Measurements from ENCODE around the gene CCR5. TPM values are rescaled to one million over a fixed set of nuclear protein-coding genes. Genes with fewer than 3 reads are reported as not detected.
"Not testable (repeated sequence)": the region's sequence is repeated elsewhere in the genome, so short reads cannot be mapped to it uniquely, and the experiment has no call there.

Gene CCR5
- 0.49 TPM for total RNA-seq
- long read RNA-seq, result 0 reads

- intact Hi-C loops (cut with DNase I), result loop anchor here (5.0 kb wide), 1 partner anchor 284 kb away; no protein-coding TSS in a partner anchor
- no peak for ATAC-seq
- no peak for DNase-seq (ENCODE audit: missing footprints)
These were observed at the start of gene CCR5 for GRCh38 chr3:46370839-46371518. Gene CCR5 (plus strand): TSS chr3:46370946. CDS start chr3:46372903, 1,957 bp downstream.

GRCh38 chr3:46321461-46322104 lies 49.2 kb upstream of the CCR5 start:
- DNase-seq (ENCODE audit: missing footprints), result no peak
- no peak for ATAC-seq

GRCh38 chr3:46324036-46324435 lies 46.7 kb upstream of the CCR5 start:
- DNase-seq (ENCODE audit: missing footprints), result no peak
- ATAC-seq, result no peak
- intact Hi-C loops (cut with DNase I), result no loop called here

More at GRCh38 chr3:46321461-46322104, 49.2 kb upstream of the CCR5 start:
- intact Hi-C loops (cut with DNase I), result no loop called here

GRCh38 chr3:46325645-46326300 lies 45.0 kb upstream of the CCR5 start:
- DNase-seq (ENCODE audit: missing footprints) (no peak), ATAC-seq (no peak)
- intact Hi-C loops (cut with DNase I), result no loop called here

- ATAC-seq; intact Hi-C loops (cut with DNase I); DNase-seq (ENCODE audit: missing footprints): not testable (repeated sequence)
These were observed 40.1 kb upstream of the CCR5 start for GRCh38 chr3:46330676-46331075.

- ATAC-seq (no peak), DNase-seq (ENCODE audit: missing footprints) (no peak)
- intact Hi-C loops (cut with DNase I), result no loop called here
These were observed 35.8 kb upstream of the CCR5 start for GRCh38 chr3:46334741-46335478.

- DNase-seq (ENCODE audit: missing footprints) (no peak), ATAC-seq (no peak)
- intact Hi-C loops (cut with DNase I), result no loop called here
These were observed 35.2 kb upstream of the CCR5 start for GRCh38 chr3:46335541-46335940.

GRCh38 chr3:46337911-46338310 lies 32.8 kb upstream of the CCR5 start:
- ATAC-seq (no peak), DNase-seq (ENCODE audit: missing footprints) (no peak)
- intact Hi-C loops (cut with DNase I), result no loop called here

GRCh38 chr3:46338840-46339239 lies 31.9 kb upstream of the CCR5 start:
- DNase-seq (ENCODE audit: missing footprints) (no peak), ATAC-seq (no peak)
- intact Hi-C loops (cut with DNase I), result no loop called here

- DNase-seq (ENCODE audit: missing footprints) (no peak), ATAC-seq (no peak)
- intact Hi-C loops (cut with DNase I), result no loop called here
These were observed 26.3 kb upstream of the CCR5 start for GRCh38 chr3:46344476-46344875.

GRCh38 chr3:46348823-46349482 lies 21.8 kb upstream of the CCR5 start:
- DNase-seq (ENCODE audit: missing footprints), result no peak
- intact Hi-C loops (cut with DNase I), result no loop called here
- ATAC-seq, result no peak

GRCh38 chr3:46349484-46350261 lies 21.1 kb upstream of the CCR5 start:
- ATAC-seq, result no peak
- DNase-seq (ENCODE audit: missing footprints), result no peak
- intact Hi-C loops (cut with DNase I), result no loop called here

GRCh38 chr3:46350262-46350565 lies 20.5 kb upstream of the CCR5 start:
- intact Hi-C loops (cut with DNase I), result no loop called here
- ATAC-seq, result no peak
- no peak for DNase-seq (ENCODE audit: missing footprints)

GRCh38 chr3:46351646-46352045 lies 19.1 kb upstream of the CCR5 start:
- DNase-seq (ENCODE audit: missing footprints) (no peak), ATAC-seq (no peak)
- intact Hi-C loops (cut with DNase I), result no loop called here

GRCh38 chr3:46353090-46353489 lies 17.7 kb upstream of the CCR5 start:
- intact Hi-C loops (cut with DNase I), result no loop called here
- no peak for DNase-seq (ENCODE audit: missing footprints)
- no peak for ATAC-seq

- intact Hi-C loops (cut with DNase I), result no loop called here
- ATAC-seq (no peak), DNase-seq (ENCODE audit: missing footprints) (no peak)
These were observed 16.9 kb upstream of the CCR5 start, which contains the start of gene CCR2 for GRCh38 chr3:46353647-46354410. Gene CCR2 (plus strand): TSS chr3:46354111. CDS start chr3:46357528, 3,417 bp downstream.

- DNase-seq (ENCODE audit: missing footprints) (no peak), ATAC-seq (no peak)
- intact Hi-C loops (cut with DNase I), result no loop called here
These were observed 16.3 kb upstream of the CCR5 start for GRCh38 chr3:46354478-46354877.
